Neural progenitor cell (in vitro differentiated cells): ENCODE results near the gene RPL14. TPM values are rescaled to one million over a fixed set of nuclear protein-coding genes. Genes with fewer than 3 reads are reported as not detected.
"Not testable (repeated sequence)": the region's sequence is repeated elsewhere in the genome, so short reads cannot be mapped to it uniquely, and the experiment has no call there.

ENCODE experiments used
- DNase-seq: peaks from one replicate; pipeline ENCODE4 v3.0.0-alpha.2; 2016; ENCODE audit warnings: low spot score
- H2AFZ ChIP-seq: fragments of 200-600 bp; sonication (generic); replicated peaks from 2 replicates; pipeline ENCODE4 v1.6.1; 2016; ENCODE audit warnings: antibody characterized with exemption
- H3F3A ChIP-seq: fragments of 200-600 bp; sonication (generic); 2 replicates; pipeline ENCODE4 v1.6.1; 2016; ENCODE audit warnings: antibody characterized with exemption, low read depth
- H3K27ac ChIP-seq: fragments of 200-600 bp; sonication (generic); 2 replicates; pipeline ENCODE4 v1.5.1; 2016; ENCODE audit warnings: mild to moderate bottlenecking
- H3K27me3 ChIP-seq: fragments of 200-600 bp; sonication (generic); 2 replicates; pipeline ENCODE4 v1.6.1; 2016; ENCODE audit warnings: mild to moderate bottlenecking, moderate library complexity
- H3K36me3 ChIP-seq: fragments of 200-600 bp; sonication (generic); 2 replicates; pipeline ENCODE4 v1.5.1; 2016
- H3K4me1 ChIP-seq: fragments of 200-600 bp; sonication (generic); 2 replicates; pipeline ENCODE4 v1.6.1; 2016; ENCODE audit warnings: mixed run types
- H3K4me2 ChIP-seq: fragments of 200-600 bp; sonication (generic); 2 replicates; pipeline ENCODE4 v1.6.1; 2016
- H3K4me3 ChIP-seq: fragments of 200-600 bp; sonication (generic); 2 replicates; pipeline ENCODE4 v1.5.1; 2016
- H3K79me2 ChIP-seq: fragments of 200-600 bp; sonication (generic); 2 replicates; pipeline ENCODE4 v1.6.1; 2016; ENCODE audit warnings: low read depth
- H3K9ac ChIP-seq: fragments of 200-600 bp; sonication (generic); 2 replicates; pipeline ENCODE4 v1.6.1; 2016
- H3K9me3 ChIP-seq: fragments of 200-600 bp; sonication (generic); 2 replicates; pipeline ENCODE4 v1.5.1; 2016; ENCODE audit warnings: low read depth
- H4K20me1 ChIP-seq: fragments of 200-600 bp; sonication (generic); 2 replicates; pipeline ENCODE4 v1.6.1; 2016; ENCODE audit warnings: low read depth
- H3K27ac Mint-ChIP-seq: 3 replicates; pipeline ENCODE4 v1.8.0; 2021; ENCODE audit warnings: mixed read lengths
- H3K27me3 Mint-ChIP-seq: 2 replicates; pipeline ENCODE4 v1.8.0; 2022; ENCODE audit warnings: low read depth, mild to moderate bottlenecking, inconsistent platforms, moderate library complexity, mixed read lengths; ENCODE audit not compliant: insufficient read depth
- H3K36me3 Mint-ChIP-seq: 3 replicates; pipeline ENCODE4 v1.8.0; 2021; ENCODE audit warnings: mixed read lengths
- H3K4me1 Mint-ChIP-seq: 3 replicates; pipeline ENCODE4 v1.8.0; 2021; ENCODE audit warnings: mixed read lengths
- H3K4me3 Mint-ChIP-seq: 3 replicates; pipeline ENCODE4 v1.8.0; 2021; ENCODE audit warnings: mild to moderate bottlenecking, moderate library complexity, mixed read lengths
- H3K9me3 Mint-ChIP-seq: 3 replicates; pipeline ENCODE4 v1.8.0; 2020; ENCODE audit warnings: mixed read lengths
- CTCF ChIP-seq: fragments of 200-600 bp; sonication (generic); IDR thresholded peaks from 2 replicates; pipeline ENCODE4 v1.5.1; 2017; ENCODE audit warnings: antibody characterized with exemption, mild to moderate bottlenecking
- EZH2 ChIP-seq: fragments of 200-600 bp; sonication (generic); IDR thresholded peaks from 2 replicates; pipeline ENCODE4 v1.6.1; 2017; ENCODE audit warnings: antibody characterized with exemption, mild to moderate bottlenecking, moderate library complexity
- EZH2phosphoT487 ChIP-seq: fragments of 200-600 bp; sonication (generic); IDR thresholded peaks from 2 replicates; pipeline ENCODE4 v1.6.1; 2017; ENCODE audit warnings: antibody characterized with exemption
- total RNA-seq: library from RNA; depleted of rRNA; stranded (reverse); fragments of >200 nt; gene quantifications from 2 replicates; pipeline ENCODE4 v1.2.3, GENCODE V29; 2015; ENCODE audit warnings: low replicate concordance

Gene RPL14
- total RNA-seq, 1 donor from 2014 or later, result 948 TPM

- no peak overlapping the region for H3K4me2 ChIP-seq
- H3K4me3 Mint-ChIP-seq, result no peak overlapping the region
- no peak overlapping the region for H3K27ac ChIP-seq
- no peaks in the 10 kb centered on the region for H3K9me3 Mint-ChIP-seq
- H3K27me3 ChIP-seq, result no peaks in the 10 kb centered on the region
- peaks cover 17% of the 10 kb centered on the region for H3K36me3 ChIP-seq
- no peak overlapping the region for H3K9ac ChIP-seq
- DNase-seq, result no peak
- H3K36me3 Mint-ChIP-seq, result peaks cover 36% of the 10 kb centered on the region
- H3K9me3 ChIP-seq, result no peaks in the 10 kb centered on the region
- H2AFZ ChIP-seq, result no peak overlapping the region
- no peak overlapping the region for H3K4me3 ChIP-seq
- no peak overlapping the region for H3K27ac Mint-ChIP-seq
- no peaks in the 10 kb centered on the region for H3K27me3 Mint-ChIP-seq
- peaks cover 52% of the 10 kb centered on the region for H3F3A ChIP-seq
- H3K79me2 ChIP-seq, result peaks cover 41% of the 10 kb centered on the region
- H3K4me1 Mint-ChIP-seq, result peaks cover 19% of the 10 kb centered on the region
- TF ChIP-seq EZH2phosphoT487 (no peak), EZH2 (no peak), CTCF (no peak)
- H3K4me1 ChIP-seq, result peaks cover 13% of the 10 kb centered on the region
- peaks cover 33% of the 10 kb centered on the region for H4K20me1 ChIP-seq
Observed at GRCh38 chr3:40461161-40461560, 4.0 kb downstream of the RPL14 start.

- not testable (repeated sequence) for H3K4me3 ChIP-seq, H2AFZ ChIP-seq, H3K27ac ChIP-seq, H3K27me3 Mint-ChIP-seq, H3K9me3 ChIP-seq, H3K4me2 ChIP-seq, DNase-seq, H3K4me3 Mint-ChIP-seq, H3K9ac ChIP-seq, H3K27me3 ChIP-seq, H3K9me3 Mint-ChIP-seq, H3K27ac Mint-ChIP-seq
- Histone ChIP-seq H4K20me1 (peaks cover 28% of the 10 kb centered on the region), H3F3A (peaks cover 60% of the 10 kb centered on the region), H3K79me2 (peaks cover 26% of the 10 kb centered on the region), H3K4me1 (peaks cover 13% of the 10 kb centered on the region), H3K36me3 (peaks cover 17% of the 10 kb centered on the region)
- Mint-ChIP-seq H3K4me1 (peaks cover 11% of the 10 kb centered on the region), H3K36me3 (peaks cover 38% of the 10 kb centered on the region)
Observed at GRCh38 chr3:40462838-40463237, 5.7 kb downstream of the RPL14 start.

GRCh38 chr3:40463579-40463978, 6.4 kb downstream of the RPL14 start:
- Mint-ChIP-seq H3K4me3 (no peak overlapping the region), H3K4me1 (peaks cover 4% of the 10 kb centered on the region), H3K36me3 (peaks cover 36% of the 10 kb centered on the region), H3K9me3 (no peaks in the 10 kb centered on the region), H3K27me3 (no peaks in the 10 kb centered on the region), H3K27ac (no peak overlapping the region)
- Histone ChIP-seq H3F3A (peaks cover 60% of the 10 kb centered on the region), H3K27ac (no peak overlapping the region), H3K9me3 (no peaks in the 10 kb centered on the region), H3K9ac (no peak overlapping the region), H3K79me2 (peaks cover 18% of the 10 kb centered on the region), H4K20me1 (peaks cover 20% of the 10 kb centered on the region), H3K4me1 (peaks cover 7% of the 10 kb centered on the region), H3K4me2 (no peak overlapping the region), H2AFZ (no peak overlapping the region), H3K36me3 (peaks cover 12% of the 10 kb centered on the region), H3K4me3 (no peak overlapping the region), H3K27me3 (no peaks in the 10 kb centered on the region)
- TF ChIP-seq EZH2, result no peak
- TF ChIP-seq EZH2phosphoT487, result no peak
- TF ChIP-seq CTCF, result no peak
- no peak for DNase-seq

- no peak overlapping the region for H3K27ac Mint-ChIP-seq
- no peak overlapping the region for H3K4me3 Mint-ChIP-seq
Observed at GRCh38 chr3:40464339-40465110, 7.4 kb downstream of the RPL14 start.

More at GRCh38 chr3:40464339-40465110, 7.4 kb downstream of the RPL14 start:
- Histone ChIP-seq H4K20me1 (peaks cover 11% of the 10 kb centered on the region), H3K27ac (no peak overlapping the region), H3K79me2 (peaks cover 9% of the 10 kb centered on the region), H3K4me3 (no peak overlapping the region), H3K9me3 (no peaks in the 10 kb centered on the region), H2AFZ (no peak overlapping the region), H3K4me2 (no peak overlapping the region), H3K9ac (no peak overlapping the region), H3K27me3 (no peaks in the 10 kb centered on the region), H3K4me1 (no peaks in the 10 kb centered on the region), H3K36me3 (peaks cover 4% of the 10 kb centered on the region), H3F3A (peaks cover 52% of the 10 kb centered on the region)
- no peak for TF ChIP-seq EZH2phosphoT487
- no peak for TF ChIP-seq EZH2
- no peak for TF ChIP-seq CTCF
- peaks cover 33% of the 10 kb centered on the region for H3K36me3 Mint-ChIP-seq
- H3K9me3 Mint-ChIP-seq, result no peaks in the 10 kb centered on the region
- H3K27me3 Mint-ChIP-seq, result no peaks in the 10 kb centered on the region
- DNase-seq, result no peak
- no peaks in the 10 kb centered on the region for H3K4me1 Mint-ChIP-seq
